Suprapubic skin (tissue), 4 donors: ENCODE measurements around the gene KDM6B. TPM values are rescaled to one million over a fixed set of nuclear protein-coding genes. Genes with fewer than 3 reads are reported as not detected.

Source experiments
- DNase-seq, 2 donors: peaks; one replicate each; pipeline ENCODE4 v3.0.0-alpha.2; 2019; ENCODE audit warnings: low spot score in 2 of 2
- H3K27ac ChIP-seq: fragments of 200-600 bp; sonication (generic); one replicate; pipeline ENCODE4 v1.5.1; 2019
- H3K27me3 ChIP-seq: fragments of 200-600 bp; sonication (generic); one replicate; pipeline ENCODE4 v1.5.1; 2019
- H3K36me3 ChIP-seq: fragments of 200-600 bp; sonication (generic); one replicate; pipeline ENCODE4 v1.5.1; 2019
- H3K4me1 ChIP-seq: fragments of 200-600 bp; sonication (generic); one replicate; pipeline ENCODE4 v1.5.1; 2019
- H3K4me3 ChIP-seq: fragments of 200-600 bp; sonication (generic); one replicate; pipeline ENCODE4 v1.5.1; 2019; ENCODE audit warnings: mild to moderate bottlenecking
- H3K9me3 ChIP-seq: fragments of 200-600 bp; sonication (generic); one replicate; pipeline ENCODE4 v1.5.1; 2019
- CTCF ChIP-seq, 2 donors: fragments of 200-600 bp in 1 of 2; fragments of 450-650 bp in 1 of 2; sonication (generic) in 1 of 2; IDR thresholded peaks; one replicate each; pipeline ENCODE4 v1.5.1; 2016 to 2019; ENCODE audit warnings: antibody characterized with exemption in 2 of 2, mild to moderate bottlenecking in 1 of 2, moderate library complexity in 1 of 2
- EP300 ChIP-seq: sonication (generic); formaldehyde crosslinking; IDR thresholded peaks from one replicate; pipeline ENCODE4 v1.6.1; 2017; ENCODE audit warnings: antibody characterized with exemption
- POLR2A ChIP-seq, 2 donors: fragments of 450-650 bp; IDR thresholded peaks; one replicate each; pipeline ENCODE4 v1.6.1; 2017; ENCODE audit warnings: antibody characterized with exemption in 2 of 2, mild to moderate bottlenecking in 2 of 2, moderate library complexity in 2 of 2
- POLR2AphosphoS5 ChIP-seq, 3 donors: sonication (generic); formaldehyde crosslinking; IDR thresholded peaks; one replicate each; pipeline ENCODE4 v1.6.1; 2017; ENCODE audit warnings: antibody characterized with exemption in 3 of 3
- WGBS: methylation state at CpG from one replicate; pipeline ENCODE4 v1.1.5; 2018; 5-methylcytosine and 5-hydroxymethylcytosine counted together
- total RNA-seq, 4 donors: library from RNA; depleted of rRNA; stranded (reverse); fragments of >200 nt; gene quantifications; one replicate each; pipeline ENCODE4 v1.1.0, GENCODE V29; 2016

Gene KDM6B
- total RNA-seq, 4 donors from 2014 or later = 21.4 to 31.0 (median 26.7) TPM

GRCh38 chr17:7836596-7837407 lies 2.8 kb downstream of the KDM6B start:
- Histone ChIP-seq H3K9me3 (no peaks in the 10 kb centered on the region), H3K4me1 (peaks cover 66% of the 10 kb centered on the region), H3K27ac (peak overlapping the region; percentile 98), H3K27me3 (no peaks in the 10 kb centered on the region), H3K4me3 (peak overlapping the region; percentile 65), H3K36me3 (no peaks in the 10 kb centered on the region)
- 4% methylated on average over 15 of the region's 19 CpGs for WGBS
- peak; percentile 93 to 97 for DNase-seq
- TF ChIP-seq POLR2AphosphoS5 (IDR thresholded peaks at IDR 0.05) (peak in 2 of 3 donors; percentile 65 to 67), EP300 (no peak)

- TF ChIP-seq POLR2A (IDR thresholded peaks at IDR 0.05) (no peak), CTCF (IDR thresholded peaks at IDR 0.05) (no peak), POLR2AphosphoS5 (IDR thresholded peaks at IDR 0.05) (no peak), EP300 (no peak)
- no peaks in the 10 kb centered on the region for H3K27me3 ChIP-seq
- peak overlapping the region; percentile 65 for H3K4me3 ChIP-seq
- H3K27ac ChIP-seq = peak overlapping the region; percentile 98
- no peaks in the 10 kb centered on the region for H3K9me3 ChIP-seq
- H3K4me1 ChIP-seq = peaks cover 67% of the 10 kb centered on the region
- 5% methylated on average over 8 of the region's 8 CpGs for WGBS
- H3K36me3 ChIP-seq = no peaks in the 10 kb centered on the region
- DNase-seq = no peak
Measured at GRCh38 chr17:7837408-7838088, 3.5 kb downstream of the KDM6B start.

- DNase-seq = no peak
- Histone ChIP-seq H3K4me1 (peaks cover 71% of the 10 kb centered on the region), H3K9me3 (no peaks in the 10 kb centered on the region), H3K4me3 (peak overlapping the region; percentile 65), H3K36me3 (no peaks in the 10 kb centered on the region), H3K27ac (peak overlapping the region; percentile 98), H3K27me3 (no peaks in the 10 kb centered on the region)
- 19% methylated on average over 8 of the region's 12 CpGs for WGBS
- no peak for TF ChIP-seq CTCF (IDR thresholded peaks at IDR 0.05)
- TF ChIP-seq EP300 = no peak
- TF ChIP-seq POLR2AphosphoS5 (IDR thresholded peaks at IDR 0.05) = no peak
- TF ChIP-seq POLR2A (IDR thresholded peaks at IDR 0.05) = no peak
Measured at GRCh38 chr17:7838090-7839075, 4.4 kb downstream of the KDM6B start.

GRCh38 chr17:7839190-7839875 lies 5.3 kb downstream of the KDM6B start:
- peak overlapping the region; percentile 98 for H3K27ac ChIP-seq
- DNase-seq = no peak
- no peak for TF ChIP-seq EP300
- TF ChIP-seq POLR2AphosphoS5 (IDR thresholded peaks at IDR 0.05) = no peak
- TF ChIP-seq CTCF (IDR thresholded peaks at IDR 0.05) = no peak
- no peak for TF ChIP-seq POLR2A (IDR thresholded peaks at IDR 0.05)
- peaks cover 74% of the 10 kb centered on the region for H3K4me1 ChIP-seq
- H3K27me3 ChIP-seq = no peaks in the 10 kb centered on the region
- 55% methylated on average over 6 of the region's 6 CpGs for WGBS
- H3K4me3 ChIP-seq = peak overlapping the region; percentile 65
- H3K36me3 ChIP-seq = no peaks in the 10 kb centered on the region
- no peaks in the 10 kb centered on the region for H3K9me3 ChIP-seq

- TF ChIP-seq EP300 = no peak
- no peak for TF ChIP-seq POLR2A (IDR thresholded peaks at IDR 0.05)
- no peak for TF ChIP-seq CTCF (IDR thresholded peaks at IDR 0.05)
- TF ChIP-seq POLR2AphosphoS5 (IDR thresholded peaks at IDR 0.05) = no peak
- Histone ChIP-seq H3K4me1 (peaks cover 76% of the 10 kb centered on the region), H3K4me3 (no peak overlapping the region)
Measured at GRCh38 chr17:7839876-7840261, 5.9 kb downstream of the KDM6B start.

More at GRCh38 chr17:7839876-7840261, 5.9 kb downstream of the KDM6B start:
- Histone ChIP-seq H3K36me3 (no peaks in the 10 kb centered on the region), H3K27ac (peak overlapping the region; percentile 98), H3K9me3 (no peaks in the 10 kb centered on the region), H3K27me3 (no peaks in the 10 kb centered on the region)
- WGBS = 42% methylated on average over 2 of the region's 2 CpGs
- no peak for DNase-seq
